Mucosa of descending colon (tissue), 3 donors: ENCODE results near the gene CCDC40. TPM values are rescaled to one million over a fixed set of nuclear protein-coding genes. Genes with fewer than 3 reads are reported as not detected.

ENCODE experiments used
- ATAC-seq: fragments of 200-7000 bp; cut with Tn5 transposase; one replicate; pipeline ENCODE4 v1.9.1; 2020; ENCODE audit warnings: mild to moderate bottlenecking, moderate library complexity
- DNase-seq, 3 donors: peaks; one replicate each; pipeline ENCODE4 v3.0.0-alpha.2; 2020
- H3K36me3 ChIP-seq: fragments of 200-600 bp; one replicate; pipeline ENCODE4 v1.8.0; 2021; ENCODE audit warnings: low read depth, mild to moderate bottlenecking
- H3K4me1 ChIP-seq: fragments of 200-600 bp; one replicate; pipeline ENCODE4 v1.8.0; 2021; ENCODE audit warnings: low read depth, mild to moderate bottlenecking
- H3K4me3 ChIP-seq: fragments of 200-600 bp; one replicate; pipeline ENCODE4 v1.8.0; 2021; ENCODE audit warnings: mild to moderate bottlenecking
- H3K9me3 ChIP-seq: fragments of 200-600 bp; one replicate; pipeline ENCODE4 v1.8.0; 2021; ENCODE audit warnings: mild to moderate bottlenecking
- intact Hi-C, 2 donors: fragments of 100-400 bp; cut with DNase I in 1 of 2; cut with micrococcal nuclease in 1 of 2; formaldehyde crosslinking; loops; one replicate each; pipeline versions ENCODE4 v1.11.0 to v1.11.1; 2022; cut with DNase I, micrococcal nuclease
- total RNA-seq, 3 donors: library from RNA; stranded (reverse); fragmentation: NEBNext Ultra II Directional in 2 of 3; extraction: Animal tissue kit (Norgen Biotek cat#: 25700) in 2 of 3; gene quantifications; one replicate each; pipeline versions ENCODE4 v1.2.1 to v1.2.4, GENCODE V29; 2021 to 2023
- TF ChIP-seq, protein P1 (sequence below): fragments of 200-600 bp; IDR thresholded peaks from one replicate; pipeline ENCODE4 v1.8.0; 2022; ENCODE audit warnings: antibody characterized with exemption, mild to moderate bottlenecking
- donor health status: DM: no; HTN: no; CAD: no; lungs with moderate emphysema.
- donor health status: DM: no; HTN: no; CAD: no.
- donor health status: DM: no; HTN: yes; CAD: no.

CCDC40 gene
- total RNA-seq, 3 donors from 2014 or later, result 2.1 to 5.9 (median 2.7) TPM

DNA sequence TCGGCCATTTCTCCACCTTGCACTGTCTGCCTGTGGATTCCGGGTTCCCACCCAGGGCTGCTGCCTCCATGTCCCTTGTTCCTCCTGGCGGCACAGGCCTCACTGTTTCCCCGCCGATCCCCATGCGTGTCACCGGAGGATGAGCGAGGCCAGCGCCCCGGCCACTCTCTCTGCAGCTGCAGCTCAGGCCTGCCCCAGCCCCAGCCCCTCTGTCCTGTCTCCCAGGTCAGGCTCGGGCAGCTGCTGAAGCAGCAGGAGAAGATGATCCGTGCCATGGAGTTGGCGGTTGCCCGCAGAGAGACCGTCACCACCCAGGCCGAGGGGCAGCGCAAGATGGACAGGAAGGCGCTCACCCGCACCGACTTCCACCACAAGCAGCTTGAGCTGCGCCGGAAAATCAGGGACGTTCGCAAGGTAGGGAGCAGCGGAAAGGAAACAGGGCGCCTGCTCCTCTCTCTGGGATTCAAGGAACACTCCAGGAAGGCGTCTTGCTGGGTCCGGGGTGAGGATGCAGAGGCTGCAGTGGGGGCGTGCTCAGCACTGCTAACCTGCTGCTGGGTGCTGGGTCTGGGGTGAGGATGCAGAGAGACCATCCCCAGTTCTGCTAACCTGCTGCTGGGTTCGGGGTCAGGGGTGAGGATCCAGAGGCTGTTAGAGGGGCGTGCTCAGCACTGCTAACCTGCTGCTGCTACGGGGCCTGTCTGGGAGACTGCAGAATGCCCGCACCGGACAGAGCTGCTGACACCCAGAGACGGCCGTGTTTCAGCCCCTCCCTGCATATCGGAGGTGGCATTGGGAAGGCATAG, 58.8 kb downstream of the CCDC40 start:
- intact Hi-C loops, result no loop called here
- peak in 1 of 3 donors; percentile 39 for DNase-seq
- TF ChIP-seq, protein P1, sequence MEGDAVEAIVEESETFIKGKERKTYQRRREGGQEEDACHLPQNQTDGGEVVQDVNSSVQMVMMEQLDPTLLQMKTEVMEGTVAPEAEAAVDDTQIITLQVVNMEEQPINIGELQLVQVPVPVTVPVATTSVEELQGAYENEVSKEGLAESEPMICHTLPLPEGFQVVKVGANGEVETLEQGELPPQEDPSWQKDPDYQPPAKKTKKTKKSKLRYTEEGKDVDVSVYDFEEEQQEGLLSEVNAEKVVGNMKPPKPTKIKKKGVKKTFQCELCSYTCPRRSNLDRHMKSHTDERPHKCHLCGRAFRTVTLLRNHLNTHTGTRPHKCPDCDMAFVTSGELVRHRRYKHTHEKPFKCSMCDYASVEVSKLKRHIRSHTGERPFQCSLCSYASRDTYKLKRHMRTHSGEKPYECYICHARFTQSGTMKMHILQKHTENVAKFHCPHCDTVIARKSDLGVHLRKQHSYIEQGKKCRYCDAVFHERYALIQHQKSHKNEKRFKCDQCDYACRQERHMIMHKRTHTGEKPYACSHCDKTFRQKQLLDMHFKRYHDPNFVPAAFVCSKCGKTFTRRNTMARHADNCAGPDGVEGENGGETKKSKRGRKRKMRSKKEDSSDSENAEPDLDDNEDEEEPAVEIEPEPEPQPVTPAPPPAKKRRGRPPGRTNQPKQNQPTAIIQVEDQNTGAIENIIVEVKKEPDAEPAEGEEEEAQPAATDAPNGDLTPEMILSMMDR, result no peak
- Histone ChIP-seq H3K9me3 (no peaks in the 10 kb centered on the region), H3K36me3 (no peaks in the 10 kb centered on the region), H3K4me1 (no peaks in the 10 kb centered on the region), H3K4me3 (no peak overlapping the region)
- no peak for ATAC-seq

DNA sequence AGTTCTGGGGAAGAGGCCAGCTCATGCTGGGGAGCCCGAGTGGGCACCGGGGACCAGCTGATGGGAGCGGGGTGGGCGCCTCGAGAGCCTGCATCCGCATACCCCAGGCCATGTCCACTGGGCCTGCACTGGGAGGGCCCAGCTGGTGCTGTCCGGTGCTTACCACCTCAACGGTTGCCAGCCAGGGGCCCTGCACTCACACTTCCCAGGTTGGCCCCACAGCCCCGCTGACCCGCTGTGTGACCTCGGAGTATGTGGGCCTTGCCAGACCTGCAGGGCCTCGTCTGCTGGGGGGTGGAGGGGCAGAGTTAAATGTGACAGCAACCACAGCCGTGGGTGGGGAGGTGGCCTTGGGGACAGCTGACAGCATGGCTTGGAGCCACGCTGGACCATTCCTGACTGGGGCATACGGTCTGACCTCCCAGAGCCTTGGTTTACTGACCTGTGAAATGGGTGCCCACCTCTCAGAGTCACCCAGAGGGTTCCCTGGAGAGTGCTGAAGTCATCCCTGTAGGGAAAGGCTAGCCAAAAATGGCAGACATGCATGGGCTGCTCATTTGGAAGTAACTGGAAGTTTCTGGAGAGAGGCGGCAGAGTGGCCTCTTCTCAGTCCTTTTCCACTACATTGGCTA, 59.5 kb downstream of the CCDC40 start:
- DNase-seq, result no peak
- Histone ChIP-seq H3K36me3 (no peaks in the 10 kb centered on the region), H3K9me3 (no peaks in the 10 kb centered on the region), H3K4me1 (no peaks in the 10 kb centered on the region), H3K4me3 (no peak overlapping the region)
- intact Hi-C loops, result no loop called here
- TF ChIP-seq, protein P1, result no peak
- ATAC-seq, result no peak

DNA sequence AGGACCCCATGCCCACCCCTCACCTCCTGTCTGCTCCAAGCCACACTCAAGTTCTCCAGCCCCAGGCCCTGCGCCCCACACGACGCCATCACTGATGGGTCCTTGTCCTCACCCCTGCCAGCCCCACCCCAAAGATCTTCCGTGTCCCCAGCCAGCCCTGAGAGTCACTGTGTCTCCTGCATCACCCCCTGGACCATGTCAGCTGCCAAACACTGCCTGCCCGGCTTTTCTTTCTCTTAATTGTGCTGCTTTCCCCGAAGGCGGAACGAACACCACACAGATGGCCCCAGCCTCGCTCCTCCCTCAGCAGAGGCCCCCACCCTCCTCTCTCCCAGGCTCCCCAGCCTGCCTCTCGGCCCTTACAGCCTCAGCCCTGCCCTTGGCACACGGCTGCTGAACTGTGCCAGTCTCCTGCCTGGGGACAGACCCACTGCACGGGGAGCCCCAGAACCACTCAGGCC, 60.1 kb downstream of the CCDC40 start:
- intact Hi-C loops, result no loop called here
- H3K9me3 ChIP-seq, result no peaks in the 10 kb centered on the region
- ATAC-seq (no peak), DNase-seq (no peak)
- TF ChIP-seq, protein P1, result no peak
- no peaks in the 10 kb centered on the region for H3K4me1 ChIP-seq
- no peak overlapping the region for H3K4me3 ChIP-seq
- no peaks in the 10 kb centered on the region for H3K36me3 ChIP-seq

DNA sequence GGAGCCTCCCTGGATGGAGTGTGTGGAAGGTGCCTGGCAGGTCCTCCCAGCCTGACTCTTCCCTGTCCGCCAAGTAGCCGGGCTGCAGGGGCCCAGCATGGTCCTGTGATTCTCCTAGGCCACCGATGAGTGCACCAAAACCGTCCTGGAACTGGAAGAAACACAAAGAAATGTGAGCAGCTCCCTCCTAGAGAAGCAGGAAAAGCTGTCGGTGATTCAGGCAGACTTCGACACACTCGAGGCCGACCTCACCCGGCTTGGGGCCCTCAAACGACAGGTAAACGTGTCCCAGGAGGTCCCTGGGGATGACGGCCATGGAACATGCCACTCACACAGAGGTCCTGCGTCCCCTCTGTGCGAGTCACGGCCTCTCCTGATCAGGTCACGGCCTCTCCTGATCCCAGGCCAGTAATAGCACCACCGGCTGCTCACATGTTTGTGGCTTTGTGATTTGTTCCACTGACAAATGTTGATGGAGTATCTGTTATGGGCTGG, 60.7 kb downstream of the CCDC40 start:
- DNase-seq (no peak), ATAC-seq (no peak)
- TF ChIP-seq, protein P1, result no peak
- Histone ChIP-seq H3K36me3 (no peaks in the 10 kb centered on the region), H3K9me3 (no peaks in the 10 kb centered on the region), H3K4me1 (peaks cover 3% of the 10 kb centered on the region), H3K4me3 (no peak overlapping the region)
- intact Hi-C loops, result no loop called here

DNA sequence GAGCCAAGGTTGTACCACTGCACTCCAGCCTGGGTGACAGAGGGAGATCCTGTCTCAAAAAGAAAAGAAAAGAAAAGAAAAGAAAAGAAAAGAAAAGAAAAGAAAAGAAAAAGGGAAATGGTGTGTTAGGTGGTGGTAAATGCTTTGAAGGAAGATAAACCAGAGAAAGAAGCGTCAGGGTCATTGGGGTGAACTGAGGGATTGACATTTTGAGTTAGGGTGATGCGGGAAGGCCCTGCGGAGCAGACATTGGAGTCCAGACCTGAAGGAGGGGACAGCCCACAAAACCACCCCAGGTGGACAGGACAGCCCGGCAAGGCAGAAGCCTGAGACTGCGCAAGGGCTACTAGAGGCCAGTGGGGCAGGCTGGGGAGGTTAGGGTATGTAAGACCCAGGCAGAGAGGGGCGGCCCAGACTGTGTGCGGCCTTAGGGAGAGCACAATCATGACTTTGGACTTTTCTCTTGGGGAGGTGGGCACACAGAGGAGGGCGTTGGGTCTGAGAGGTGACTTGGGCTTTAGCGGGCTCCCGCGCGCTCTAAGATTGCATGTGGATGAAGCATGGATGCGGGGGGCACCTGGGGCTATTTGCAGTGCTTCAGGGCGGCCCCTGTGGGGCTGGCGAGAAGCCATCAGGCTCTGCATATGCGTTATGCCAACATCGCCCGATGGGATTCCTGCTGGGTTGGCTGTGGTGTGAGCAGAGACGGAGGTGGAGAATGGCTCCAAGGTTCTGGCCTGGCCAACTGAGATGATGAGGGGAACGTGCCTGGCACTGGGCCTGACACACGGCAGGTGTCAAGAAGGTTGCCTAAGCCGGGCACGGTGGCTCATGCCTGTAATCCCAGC, 61.6 kb downstream of the CCDC40 start:
- Histone ChIP-seq H3K36me3 (no peaks in the 10 kb centered on the region), H3K4me3 (no peak overlapping the region), H3K9me3 (no peaks in the 10 kb centered on the region), H3K4me1 (peaks cover 7% of the 10 kb centered on the region)
- ATAC-seq (no peak), DNase-seq (no peak)
- TF ChIP-seq, protein P1, result no peak
- intact Hi-C loops, result no loop called here
